Activated T-helper 2 cell treated with anti-CD3 and anti-CD28 coated beads, Interferon-gamma antibody, Interleukin-2, Interleukin-4, amounts not matched to agents 10 μg/mL and 5 μg/mL and 100 μg/mL, durations not matched to agents 14 hours and 24 hours and 36 hours (primary cell): ENCODE measurements around the gene RRAGD. TPM values are rescaled to one million over a fixed set of nuclear protein-coding genes. Genes with fewer than 3 reads are reported as not detected.
"Not testable (repeated sequence)": the region's sequence is repeated elsewhere in the genome, so short reads cannot be mapped to it uniquely, and the experiment has no call there.

ENCODE experiments used
- DNase-seq: peaks from one replicate; pipeline ENCODE4 v3.0.0; 2021; ENCODE audit warnings: low spot score
- H3K27ac Mint-ChIP-seq: one replicate; pipeline ENCODE4 v1.8.0; 2021; ENCODE audit warnings: mixed read lengths
- H3K27me3 Mint-ChIP-seq: one replicate; pipeline ENCODE4 v1.8.0; 2021; ENCODE audit warnings: low read depth, mixed read lengths
- H3K36me3 Mint-ChIP-seq: one replicate; pipeline ENCODE4 v1.8.0; 2021; ENCODE audit warnings: low read depth, mixed read lengths
- H3K4me1 Mint-ChIP-seq: one replicate; pipeline ENCODE4 v1.8.0; 2021; ENCODE audit warnings: low read depth, mixed read lengths
- H3K4me3 Mint-ChIP-seq: one replicate; pipeline ENCODE4 v1.8.0; 2021; ENCODE audit warnings: low read depth, mild to moderate bottlenecking, moderate library complexity, mixed read lengths
- H3K9me3 Mint-ChIP-seq: one replicate; pipeline ENCODE4 v1.8.0; 2021; ENCODE audit warnings: mixed read lengths
- intact Hi-C: fragments of 100-400 bp; cut with micrococcal nuclease; formaldehyde crosslinking; loops from one replicate; pipeline ENCODE4 v1.15.1; 2023
- total RNA-seq: library from RNA; stranded (reverse); gene quantifications from 2 replicates; pipeline ENCODE4 v1.2.3, GENCODE V29; 2022

The RRAGD gene
- total RNA-seq, 1 donor from 2014 or later, result 7.2 TPM

DNA sequence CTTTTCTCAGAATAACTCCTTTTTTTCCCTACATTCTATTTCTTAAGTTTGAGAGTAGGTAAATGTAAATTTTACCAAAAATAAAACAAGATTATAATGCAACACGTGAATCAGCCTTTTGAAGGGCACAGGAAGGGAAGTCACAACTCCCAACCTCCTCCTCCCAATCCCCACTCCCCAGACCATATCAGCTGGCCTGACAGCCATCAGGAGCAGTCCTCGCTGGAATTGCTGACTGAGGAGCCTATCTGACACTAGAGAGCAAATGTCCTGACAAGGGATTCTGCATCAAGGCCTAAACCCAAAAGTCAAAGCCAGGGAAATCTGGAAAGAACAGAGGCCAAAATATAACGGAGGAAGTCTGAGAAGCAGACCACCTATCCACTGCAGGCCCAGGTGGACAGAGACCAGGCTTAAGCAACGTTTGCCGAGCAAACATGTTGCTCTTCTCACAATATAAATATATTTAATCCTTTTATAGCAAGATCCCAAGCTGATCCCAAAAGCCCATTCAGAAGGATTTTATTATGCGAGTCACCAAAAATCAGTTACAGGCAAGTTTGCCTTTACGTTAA is 2.5 kb downstream of the RRAGD start:
- H3K4me1 Mint-ChIP-seq, result peaks cover 16% of the 10 kb centered on the region
- no peaks in the 10 kb centered on the region for H3K9me3 Mint-ChIP-seq
- H3K27me3 Mint-ChIP-seq, result peaks cover 35% of the 10 kb centered on the region
- no peak overlapping the region for H3K4me3 Mint-ChIP-seq
- intact Hi-C loops, result no loop called here
- no peak for DNase-seq
- H3K36me3 Mint-ChIP-seq, result no peaks in the 10 kb centered on the region
- H3K27ac Mint-ChIP-seq, result no peak overlapping the region

DNA sequence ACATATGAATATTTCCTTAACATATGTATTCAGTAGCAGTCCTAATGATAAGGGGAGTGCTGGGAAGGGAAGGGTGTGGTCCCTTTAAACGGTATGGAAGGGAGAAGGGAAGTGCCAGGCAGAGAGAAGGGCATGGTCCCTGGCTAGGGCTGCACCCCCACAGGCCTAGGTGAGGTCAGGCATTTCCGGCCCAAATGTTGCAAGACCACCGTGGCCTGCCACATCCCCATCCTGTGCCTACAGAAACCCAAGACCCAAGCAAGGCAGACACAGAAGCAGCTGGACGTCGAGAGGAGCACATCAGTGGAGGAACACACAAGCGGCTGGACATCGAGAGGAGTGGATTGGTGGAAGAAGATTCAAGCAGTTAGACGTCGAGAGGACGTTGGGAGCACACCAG is 5.9 kb downstream of the RRAGD start:
- H3K4me3 Mint-ChIP-seq, result no peak overlapping the region
- no peak overlapping the region for H3K27ac Mint-ChIP-seq
- peaks cover 8% of the 10 kb centered on the region for H3K4me1 Mint-ChIP-seq
- H3K36me3 Mint-ChIP-seq, result no peaks in the 10 kb centered on the region
- intact Hi-C loops, result no loop called here
- H3K9me3 Mint-ChIP-seq, result no peaks in the 10 kb centered on the region
- no peak for DNase-seq
- H3K27me3 Mint-ChIP-seq, result peaks cover 18% of the 10 kb centered on the region

DNA sequence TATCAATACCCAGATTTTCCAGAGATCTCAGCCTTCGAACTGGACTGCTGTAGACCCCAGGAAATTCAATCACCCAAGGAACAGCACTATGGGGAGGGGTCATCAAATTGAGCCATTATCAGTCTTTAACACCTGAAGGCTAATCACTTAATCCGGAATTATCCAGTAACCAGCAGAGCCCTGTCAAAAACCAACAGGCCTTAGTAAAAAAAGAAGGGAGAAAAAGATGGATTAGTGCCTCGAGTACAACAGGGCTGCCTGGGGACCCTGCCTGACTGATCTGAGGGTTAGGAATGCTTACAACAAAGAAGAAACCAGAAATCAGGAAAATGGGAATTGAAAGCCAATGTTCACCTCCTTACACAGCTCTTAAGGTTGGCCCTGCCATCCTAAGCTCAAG is 7.6 kb downstream of the RRAGD start:
- Mint-ChIP-seq H3K27me3 (peaks cover 10% of the 10 kb centered on the region), H3K27ac (no peak overlapping the region), H3K4me1 (peaks cover 3% of the 10 kb centered on the region), H3K9me3 (no peaks in the 10 kb centered on the region), H3K4me3 (no peak overlapping the region), H3K36me3 (no peaks in the 10 kb centered on the region)
- intact Hi-C loops, result no loop called here
- no peak for DNase-seq

DNA sequence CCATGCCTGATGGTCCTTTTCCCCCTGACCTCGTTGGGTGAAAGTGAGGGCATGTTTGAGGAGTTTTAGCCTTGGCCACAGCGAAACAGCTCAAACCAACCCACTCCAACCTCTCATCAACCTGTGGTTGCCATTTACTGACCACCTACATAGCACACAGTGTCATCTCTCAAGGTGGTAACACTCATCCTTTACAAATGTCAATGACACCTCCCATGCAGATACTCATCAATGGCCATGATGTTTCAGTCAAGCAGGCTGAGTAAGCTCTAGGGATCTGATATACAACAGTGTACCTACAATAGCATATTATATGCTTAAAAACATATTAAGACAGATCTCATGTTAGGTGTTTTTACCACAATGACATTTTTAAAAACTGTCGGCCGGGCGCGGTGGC is 9.3 kb downstream of the RRAGD start:
- intact Hi-C loops, result no loop called here
- no peaks in the 10 kb centered on the region for H3K36me3 Mint-ChIP-seq
- peaks cover 3% of the 10 kb centered on the region for H3K27me3 Mint-ChIP-seq
- no peak for DNase-seq
- H3K27ac Mint-ChIP-seq, result no peak overlapping the region
- no peaks in the 10 kb centered on the region for H3K9me3 Mint-ChIP-seq
- peaks cover 3% of the 10 kb centered on the region for H3K4me1 Mint-ChIP-seq
- H3K4me3 Mint-ChIP-seq, result no peak overlapping the region

DNA sequence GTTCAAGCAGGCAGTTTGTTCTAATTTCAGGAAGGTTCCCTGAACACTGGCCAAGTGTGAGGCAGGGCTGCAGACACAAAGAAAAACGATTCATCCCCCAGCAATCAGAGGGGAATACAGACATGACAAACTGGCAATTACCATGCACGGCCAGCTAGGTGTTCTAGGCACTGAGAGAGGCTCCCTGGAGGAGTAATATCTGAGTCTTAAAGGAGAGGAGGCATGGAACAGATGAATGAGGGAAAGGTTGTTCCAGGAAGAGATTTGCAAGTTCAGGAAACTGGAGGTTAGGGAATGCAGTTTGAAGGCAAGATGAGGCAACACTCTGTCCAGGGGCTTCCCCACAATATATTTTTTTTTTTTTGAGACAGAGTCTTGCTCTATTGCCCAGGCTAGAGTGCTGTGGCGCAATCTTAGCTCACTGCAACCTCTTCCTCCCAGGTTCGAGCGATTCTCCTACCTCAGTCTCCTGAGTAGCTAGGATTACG is 11.1 kb downstream of the RRAGD start:
- H3K36me3 Mint-ChIP-seq, result no peaks in the 10 kb centered on the region
- no peaks in the 10 kb centered on the region for H3K9me3 Mint-ChIP-seq
- peaks cover 3% of the 10 kb centered on the region for H3K4me1 Mint-ChIP-seq
- H3K27ac Mint-ChIP-seq, result no peak overlapping the region
- no peak for DNase-seq
- intact Hi-C loops, result no loop called here
- no peaks in the 10 kb centered on the region for H3K27me3 Mint-ChIP-seq
- H3K4me3 Mint-ChIP-seq, result no peak overlapping the region

DNA sequence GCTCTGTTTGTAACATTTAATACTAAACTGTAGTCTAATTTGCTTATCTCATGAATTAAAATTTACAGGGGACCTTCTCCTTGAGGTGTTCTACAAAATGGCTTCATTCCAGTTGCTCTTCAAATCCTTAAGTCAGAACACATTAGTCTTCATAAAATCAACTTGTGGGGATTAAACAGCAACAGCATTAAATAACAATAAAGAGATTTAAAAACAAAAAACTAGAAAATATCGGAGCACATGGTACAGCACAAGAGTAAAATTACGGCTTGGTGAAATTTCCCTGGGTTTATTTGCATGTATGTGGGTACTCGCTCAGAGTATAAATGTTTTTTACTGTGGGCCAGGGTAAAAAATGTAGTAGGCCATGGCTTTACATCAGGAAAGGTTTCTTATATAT is 12.0 kb downstream of the RRAGD start:
- intact Hi-C loops, result no loop called here
- Mint-ChIP-seq H3K4me1 (peaks cover 3% of the 10 kb centered on the region), H3K4me3 (no peak overlapping the region), H3K36me3 (no peaks in the 10 kb centered on the region), H3K27ac (no peak overlapping the region), H3K9me3 (no peaks in the 10 kb centered on the region), H3K27me3 (no peaks in the 10 kb centered on the region)
- no peak for DNase-seq

DNA sequence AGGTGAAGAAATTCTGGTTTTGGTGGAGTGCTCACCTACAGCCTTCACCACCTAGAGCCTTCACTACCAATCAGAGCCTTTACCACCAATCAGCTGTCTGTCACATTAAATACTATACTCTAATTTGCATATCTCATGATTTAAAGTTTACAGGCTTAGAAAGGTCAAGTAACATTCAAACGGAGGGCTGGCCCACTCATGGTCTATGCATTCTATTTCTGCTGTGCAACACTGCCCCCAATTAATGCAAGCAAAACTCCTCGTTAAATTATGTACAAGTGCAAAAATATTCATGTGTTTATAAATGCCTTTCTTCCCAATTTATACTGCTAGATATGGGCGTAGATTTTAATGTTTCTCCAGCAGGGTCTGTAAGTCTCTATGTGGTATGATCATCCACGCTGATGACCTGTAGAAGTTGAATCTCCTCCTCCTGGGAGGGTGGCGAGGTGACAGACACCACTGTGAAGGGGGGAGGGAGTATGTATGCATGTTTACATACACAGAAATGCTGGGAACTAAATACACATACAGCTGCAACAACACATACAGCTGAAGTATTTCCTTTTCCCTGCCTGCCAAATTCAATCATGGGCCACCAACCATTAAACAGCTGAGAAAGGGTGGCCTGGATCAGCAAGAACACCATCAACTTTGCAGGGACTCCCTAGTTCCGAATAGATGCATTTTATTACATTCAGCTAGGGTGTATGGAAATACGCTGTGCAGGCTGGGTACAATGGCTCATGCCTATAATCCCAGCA is 13.1 kb downstream of the RRAGD start:
- DNase-seq, result no peak
- H3K27me3 Mint-ChIP-seq, result peaks cover 1% of the 10 kb centered on the region
- intact Hi-C loops, result no loop called here
- no peak overlapping the region for H3K27ac Mint-ChIP-seq
- no peak overlapping the region for H3K4me3 Mint-ChIP-seq
- H3K9me3 Mint-ChIP-seq, result peaks cover under 1% of the 10 kb centered on the region
- peaks cover 1% of the 10 kb centered on the region for H3K36me3 Mint-ChIP-seq
- H3K4me1 Mint-ChIP-seq, result peaks cover 3% of the 10 kb centered on the region

DNA sequence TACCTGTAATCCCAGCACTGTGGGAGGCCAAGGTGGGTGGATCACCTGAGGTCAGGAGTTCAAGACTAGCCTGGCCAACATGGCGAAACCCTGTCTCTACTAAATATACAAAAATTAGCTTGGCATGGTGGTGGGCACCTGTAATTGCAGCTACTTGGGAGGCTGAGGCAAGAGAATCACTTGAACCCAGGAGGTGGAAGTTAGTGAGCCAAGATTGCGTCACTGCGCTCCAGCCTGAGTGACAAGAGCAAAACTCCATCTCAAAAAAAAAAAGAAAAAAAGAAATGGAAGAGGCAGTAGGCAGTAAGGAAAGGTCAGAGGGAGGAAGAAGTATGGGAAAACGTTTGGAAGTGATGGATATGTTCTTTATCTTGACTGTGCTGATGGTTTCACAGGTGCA is 14.2 kb downstream of the RRAGD start:
- H3K4me1 Mint-ChIP-seq, H3K4me3 Mint-ChIP-seq, H3K27ac Mint-ChIP-seq, H3K9me3 Mint-ChIP-seq, DNase-seq, H3K36me3 Mint-ChIP-seq, intact Hi-C loops: not testable (repeated sequence)
- peaks cover 10% of the 10 kb centered on the region for H3K27me3 Mint-ChIP-seq

DNA sequence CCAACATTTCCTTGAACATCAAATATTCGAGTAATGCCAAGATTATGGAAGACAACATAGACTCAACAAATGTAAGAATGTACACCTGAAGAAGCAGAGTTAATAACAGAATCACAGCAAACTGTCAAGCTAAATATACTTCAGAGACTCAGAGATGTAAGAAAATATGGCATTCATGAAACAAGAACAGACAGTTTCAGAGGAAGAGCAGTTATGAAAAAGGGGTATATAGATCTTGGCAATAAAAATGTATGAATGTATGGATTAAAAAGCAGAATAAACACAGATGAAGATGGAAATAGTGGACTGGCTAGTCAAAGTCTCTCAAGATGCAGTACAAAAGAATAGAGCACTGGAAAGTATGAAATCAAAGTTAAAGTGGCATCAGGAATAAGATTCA is 18.4 kb downstream of the RRAGD start:
- Mint-ChIP-seq H3K4me3 (no peak overlapping the region), H3K36me3 (peaks cover 6% of the 10 kb centered on the region), H3K9me3 (peaks cover 7% of the 10 kb centered on the region), H3K4me1 (peaks cover 5% of the 10 kb centered on the region), H3K27me3 (peaks cover 10% of the 10 kb centered on the region), H3K27ac (no peak overlapping the region)
- intact Hi-C loops, result no loop called here
- no peak for DNase-seq

DNA sequence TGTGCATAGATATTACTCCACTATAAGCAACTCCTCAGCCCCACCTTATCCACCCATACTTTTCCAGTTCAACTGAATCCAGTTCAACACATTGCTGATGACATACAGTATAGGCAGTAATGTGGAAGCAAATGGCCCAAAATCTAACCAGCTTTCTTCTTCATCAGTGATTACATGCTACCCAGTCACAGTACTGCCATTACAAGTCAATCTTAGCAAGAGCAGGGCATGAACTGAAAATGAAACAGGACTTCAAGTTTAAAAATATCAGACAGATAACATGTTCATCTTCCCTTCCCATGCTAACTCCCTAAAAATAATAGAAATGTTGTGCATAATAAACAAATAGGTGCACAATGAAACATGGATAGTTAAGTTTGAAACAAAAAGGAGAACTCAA is 19.2 kb downstream of the RRAGD start:
- intact Hi-C loops, result no loop called here
- H3K27me3 Mint-ChIP-seq, result peaks cover 10% of the 10 kb centered on the region
- DNase-seq, result no peak
- peaks cover 7% of the 10 kb centered on the region for H3K9me3 Mint-ChIP-seq
- peaks cover 6% of the 10 kb centered on the region for H3K36me3 Mint-ChIP-seq
- peaks cover 5% of the 10 kb centered on the region for H3K4me1 Mint-ChIP-seq
- H3K27ac Mint-ChIP-seq, result no peak overlapping the region
- no peak overlapping the region for H3K4me3 Mint-ChIP-seq

DNA sequence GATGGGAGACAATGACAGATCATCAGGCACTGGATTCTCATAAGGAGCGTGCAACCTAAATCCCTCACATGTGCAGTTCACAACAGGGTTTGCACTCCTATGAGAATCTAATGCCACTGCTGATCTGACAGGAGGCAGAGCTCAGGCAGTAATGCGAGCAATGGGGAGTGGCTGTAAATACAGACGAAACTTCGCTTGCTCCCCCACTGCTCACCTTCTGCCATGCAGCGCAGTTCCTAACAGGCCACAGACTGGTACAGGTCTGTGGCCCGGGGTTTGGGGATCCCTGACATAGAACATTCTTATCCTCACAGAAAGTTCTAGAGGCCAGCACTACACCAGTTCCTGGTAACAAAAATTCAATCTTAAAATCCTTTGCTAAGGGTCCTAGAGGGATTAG is 23.2 kb downstream of the RRAGD start:
- no peak overlapping the region for H3K27ac Mint-ChIP-seq
- peaks cover 6% of the 10 kb centered on the region for H3K9me3 Mint-ChIP-seq
- DNase-seq, result no peak
- H3K4me3 Mint-ChIP-seq, result no peak overlapping the region
- peaks cover 11% of the 10 kb centered on the region for H3K4me1 Mint-ChIP-seq
- peaks cover 4% of the 10 kb centered on the region for H3K36me3 Mint-ChIP-seq
- intact Hi-C loops, result no loop called here
- peaks cover 8% of the 10 kb centered on the region for H3K27me3 Mint-ChIP-seq

DNA sequence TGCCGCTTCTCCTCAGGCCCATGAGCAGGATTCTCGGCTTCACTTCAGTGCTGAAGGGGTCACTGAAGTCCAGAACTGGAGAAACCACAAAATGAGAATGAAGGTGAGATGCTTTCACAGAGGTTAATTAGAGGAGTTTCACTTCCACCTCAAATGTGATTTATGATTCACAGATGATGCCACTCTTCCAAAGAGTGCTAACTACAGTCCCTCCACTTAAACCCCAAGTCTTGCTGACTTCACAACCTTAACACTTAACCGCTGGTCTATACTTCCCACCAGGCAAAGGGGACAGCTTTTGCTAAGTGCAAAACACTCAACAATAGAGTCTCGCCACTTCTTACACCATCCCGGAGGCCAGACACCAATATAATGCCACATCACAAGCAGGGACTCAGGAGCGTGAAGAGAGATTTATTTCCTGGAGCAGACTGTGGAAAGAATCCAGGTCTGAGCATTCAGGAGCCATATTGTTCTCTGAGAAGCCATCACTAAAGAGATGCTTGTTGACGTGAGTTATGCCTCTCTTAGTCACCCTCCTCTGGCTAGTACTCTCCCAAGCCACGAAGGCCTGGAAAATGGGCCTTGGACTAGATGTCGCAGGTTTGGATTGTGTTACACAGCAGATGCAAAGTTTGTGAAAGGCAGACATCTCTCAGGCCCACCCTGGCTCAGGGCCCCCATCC is 24.4 kb downstream of the RRAGD start:
- no peaks in the 10 kb centered on the region for H3K9me3 Mint-ChIP-seq
- H3K27me3 Mint-ChIP-seq, result no peaks in the 10 kb centered on the region
- no peak overlapping the region for H3K4me3 Mint-ChIP-seq
- peaks cover 6% of the 10 kb centered on the region for H3K4me1 Mint-ChIP-seq
- no peak overlapping the region for H3K27ac Mint-ChIP-seq
- no peaks in the 10 kb centered on the region for H3K36me3 Mint-ChIP-seq
- no peak for DNase-seq
- intact Hi-C loops, result no loop called here

DNA sequence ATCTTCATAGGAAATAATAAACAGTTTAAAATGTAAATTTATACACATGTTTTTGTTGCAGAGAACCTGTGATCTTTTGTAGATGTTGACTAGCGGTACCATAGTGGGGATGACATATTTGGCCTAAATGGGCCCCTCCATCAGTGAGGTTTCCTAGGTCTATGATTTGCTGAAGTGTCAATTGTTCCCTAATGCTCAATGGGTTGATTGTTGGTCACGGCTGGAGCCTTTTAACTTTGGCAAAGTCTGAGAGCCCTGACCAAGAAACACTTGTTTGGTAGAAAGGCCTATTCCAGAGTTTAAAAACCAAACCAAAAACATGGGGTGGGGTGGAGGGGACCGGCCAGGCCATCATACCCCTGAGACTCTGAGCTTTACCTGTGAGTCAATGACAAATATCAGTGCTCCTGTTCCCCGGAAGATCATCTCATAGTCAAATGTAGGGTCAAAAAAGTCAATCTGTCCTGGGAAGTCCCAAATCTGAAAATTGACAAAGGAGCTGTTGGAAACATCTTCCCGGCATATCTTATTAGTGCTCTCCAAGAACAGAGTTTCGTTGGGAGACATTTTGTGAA is 25.1 kb downstream of the RRAGD start:
- Mint-ChIP-seq H3K4me1 (peaks cover 6% of the 10 kb centered on the region), H3K27me3 (no peaks in the 10 kb centered on the region), H3K4me3 (no peak overlapping the region), H3K27ac (no peak overlapping the region), H3K9me3 (no peaks in the 10 kb centered on the region), H3K36me3 (no peaks in the 10 kb centered on the region)
- intact Hi-C loops, result no loop called here
- no peak for DNase-seq
